Measurements from ENCODE around the gene KCNB1.

The KCNB1 gene

GRCh38 chr20:49477200-49477599, 5.3 kb downstream of the KCNB1 start:
- H3K4me3 ChIP-seq (replicated peaks; ENCODE audit: low read depth, low read length): no peak overlapping the region
- no peak for TF ChIP-seq CTCF (IDR thresholded peaks at IDR 0.05; ENCODE audit: low read depth, low read length, missing control alignments)
- no peak for DNase-seq (ENCODE audit: extremely low read depth, low read depth)

GRCh38 chr20:49476016-49476355, 6.5 kb downstream of the KCNB1 start:
- TF ChIP-seq CTCF (IDR thresholded peaks at IDR 0.05; ENCODE audit: low read depth, low read length, missing control alignments): no peak
- no peak overlapping the region for H3K4me3 ChIP-seq (replicated peaks; ENCODE audit: low read depth, low read length)
- no peak for DNase-seq (ENCODE audit: extremely low read depth, low read depth)

GRCh38 chr20:49475292-49476015, 7.0 kb downstream of the KCNB1 start:
- no peak for DNase-seq (ENCODE audit: extremely low read depth, low read depth)
- H3K4me3 ChIP-seq (replicated peaks; ENCODE audit: low read depth, low read length): no peak overlapping the region
- TF ChIP-seq CTCF (IDR thresholded peaks at IDR 0.05; ENCODE audit: low read depth, low read length, missing control alignments): no peak

GRCh38 chr20:49471397-49471796, 11.1 kb downstream of the KCNB1 start:
- no peak overlapping the region for H3K4me3 ChIP-seq (replicated peaks; ENCODE audit: low read depth, low read length)
- TF ChIP-seq CTCF (IDR thresholded peaks at IDR 0.05; ENCODE audit: low read depth, low read length, missing control alignments): no peak
- no peak for DNase-seq (ENCODE audit: extremely low read depth, low read depth)

- H3K4me3 ChIP-seq (replicated peaks; ENCODE audit: low read depth, low read length): no peak overlapping the region
- no peak for DNase-seq (ENCODE audit: extremely low read depth, low read depth)
- TF ChIP-seq CTCF (IDR thresholded peaks at IDR 0.05; ENCODE audit: low read depth, low read length, missing control alignments): no peak
Observed at GRCh38 chr20:49470922-49471321, 11.5 kb downstream of the KCNB1 start.

GRCh38 chr20:49469060-49469459, 13.4 kb downstream of the KCNB1 start:
- TF ChIP-seq CTCF (IDR thresholded peaks at IDR 0.05; ENCODE audit: low read depth, low read length, missing control alignments): no peak
- DNase-seq (ENCODE audit: extremely low read depth, low read depth): no peak
- H3K4me3 ChIP-seq (replicated peaks; ENCODE audit: low read depth, low read length): no peak overlapping the region

GRCh38 chr20:49468412-49468811, 14.1 kb downstream of the KCNB1 start:
- no peak for DNase-seq (ENCODE audit: extremely low read depth, low read depth)
- no peak overlapping the region for H3K4me3 ChIP-seq (replicated peaks; ENCODE audit: low read depth, low read length)
- TF ChIP-seq CTCF (IDR thresholded peaks at IDR 0.05; ENCODE audit: low read depth, low read length, missing control alignments): no peak

Measured in HFF-Myc (cell line).